Right lobe of liver (tissue), 4 donors: ENCODE data around the gene SEMA4A.

ENCODE experiments used
- CTCF ChIP-seq, 4 donors: fragments of 200-600 bp in 3 of 4; fragments of 450-650 bp in 1 of 4; IDR thresholded peaks; one replicate each; pipeline versions ENCODE4 v1.5.1 to v1.8.0; 2016 to 2022; ENCODE audit warnings: antibody characterized with exemption in 4 of 4, mild to moderate bottlenecking in 2 of 4
- POLR2A ChIP-seq: fragments of 450-650 bp; IDR thresholded peaks from one replicate; pipeline ENCODE4 v1.6.1; 2017; ENCODE audit warnings: antibody characterized with exemption, mild to moderate bottlenecking
- donor health status: DM: no; HTN: no; CAD: no.
- donor health status: DM: no; HTN: no; CAD: no.
- donor health status: DM: no; HTN: yes; CAD: no.

GRCh38 chr1:156108057-156108456, 45.3 kb upstream of the SEMA4A start:
- TF ChIP-seq CTCF (IDR thresholded peaks at IDR 0.05) (no peak), POLR2A (no peak)
